HL-60 (cell line): ENCODE measurements around the gene UHRF2.

Experiments used
- POLR2AphosphoS5 ChIP-seq: IDR thresholded peaks from 2 replicates; pipeline ENCODE4 v1.6.1; 2012; ENCODE audit warnings: low read depth
- TF ChIP-seq, protein P1 (sequence below): IDR thresholded peaks from one replicate; pipeline ENCODE4 v1.5.1; 2011; ENCODE audit warnings: low read length, control low read depth, inconsistent platforms; ENCODE audit not compliant: insufficient read depth

DNA sequence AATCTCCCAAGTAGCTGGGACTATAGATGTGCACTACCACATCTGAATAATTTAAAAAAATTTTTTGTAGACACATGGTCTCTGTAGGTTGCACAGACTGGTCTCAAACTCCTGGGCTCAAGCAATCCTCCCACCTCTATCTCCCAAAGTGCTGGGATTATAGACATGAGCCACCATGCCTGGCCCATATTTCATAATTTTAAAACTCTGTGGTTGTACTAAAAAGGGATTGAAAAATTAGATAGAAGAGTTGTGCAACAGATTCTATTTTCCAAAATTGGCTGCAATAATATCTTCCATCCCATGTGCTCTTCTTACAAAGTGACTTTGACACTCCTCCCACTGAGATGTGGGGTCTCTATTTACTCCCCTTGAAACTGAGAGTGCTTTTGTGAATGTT, 7.6 kb upstream of the UHRF2 start:
- no peak for TF ChIP-seq POLR2AphosphoS5
- TF ChIP-seq, protein P1, sequence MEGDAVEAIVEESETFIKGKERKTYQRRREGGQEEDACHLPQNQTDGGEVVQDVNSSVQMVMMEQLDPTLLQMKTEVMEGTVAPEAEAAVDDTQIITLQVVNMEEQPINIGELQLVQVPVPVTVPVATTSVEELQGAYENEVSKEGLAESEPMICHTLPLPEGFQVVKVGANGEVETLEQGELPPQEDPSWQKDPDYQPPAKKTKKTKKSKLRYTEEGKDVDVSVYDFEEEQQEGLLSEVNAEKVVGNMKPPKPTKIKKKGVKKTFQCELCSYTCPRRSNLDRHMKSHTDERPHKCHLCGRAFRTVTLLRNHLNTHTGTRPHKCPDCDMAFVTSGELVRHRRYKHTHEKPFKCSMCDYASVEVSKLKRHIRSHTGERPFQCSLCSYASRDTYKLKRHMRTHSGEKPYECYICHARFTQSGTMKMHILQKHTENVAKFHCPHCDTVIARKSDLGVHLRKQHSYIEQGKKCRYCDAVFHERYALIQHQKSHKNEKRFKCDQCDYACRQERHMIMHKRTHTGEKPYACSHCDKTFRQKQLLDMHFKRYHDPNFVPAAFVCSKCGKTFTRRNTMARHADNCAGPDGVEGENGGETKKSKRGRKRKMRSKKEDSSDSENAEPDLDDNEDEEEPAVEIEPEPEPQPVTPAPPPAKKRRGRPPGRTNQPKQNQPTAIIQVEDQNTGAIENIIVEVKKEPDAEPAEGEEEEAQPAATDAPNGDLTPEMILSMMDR, result no peak
